CD4-positive, CD25-positive, alpha-beta regulatory T cell (primary cell): ENCODE measurements around the gene GJB5. TPM values are rescaled to one million over a fixed set of nuclear protein-coding genes. Genes with fewer than 3 reads are reported as not detected.
"Not testable (repeated sequence)": the region's sequence is repeated elsewhere in the genome, so short reads cannot be mapped to it uniquely, and the experiment has no call there.

Source experiments
- ATAC-seq, 2 donors: fragments of 150-1000 bp; cut with Tn5 transposase; one replicate each; pipeline ENCODE4 v1.10.0; 2021; ENCODE audit warnings: low read depth in 2 of 2, moderate number of reproducible peaks in 2 of 2, moderate library complexity in 1 of 2
- DNase-seq, 3 donors: peaks; one replicate each; pipeline versions ENCODE4 v3.0.0 to v3.0.0-alpha.2; 2012 to 2022; ENCODE audit warnings: mixed read lengths in 1 of 3
- H3K27ac ChIP-seq: one replicate; pipeline ENCODE4 v1.7.0; 2013; ENCODE audit warnings: mild to moderate bottlenecking, low read length; ENCODE audit not compliant: insufficient read depth, poor library complexity, severe bottlenecking
- H3K27me3 ChIP-seq: one replicate; pipeline ENCODE4 v1.7.0; 2013; ENCODE audit warnings: low read length; ENCODE audit not compliant: control insufficient read depth, insufficient read depth
- H3K36me3 ChIP-seq: one replicate; pipeline ENCODE4 v1.7.0; 2013; ENCODE audit warnings: mild to moderate bottlenecking, low read length, moderate library complexity; ENCODE audit not compliant: control insufficient read depth, insufficient read depth
- H3K4me1 ChIP-seq: 2 replicates; pipeline ENCODE4 v1.7.0; 2013; ENCODE audit warnings: mild to moderate bottlenecking, low read length; ENCODE audit not compliant: insufficient read depth, control insufficient read depth, poor library complexity, severe bottlenecking
- H3K4me3 ChIP-seq: one replicate; pipeline ENCODE4 v1.7.0; 2013; ENCODE audit warnings: low read depth, mild to moderate bottlenecking, low read length, moderate library complexity
- H3K9me3 ChIP-seq, 2 experiments: 1 replicate in 1 of 2; 2 replicates in 1 of 2; pipeline ENCODE4 v1.7.0; 2013; ENCODE audit warnings: low read length in 2 of 2, mild to moderate bottlenecking in 1 of 2, moderate library complexity in 1 of 2; ENCODE audit not compliant: control insufficient read depth in 2 of 2
- H3K27ac Mint-ChIP-seq, 3 donors: one replicate each; pipeline ENCODE4 v1.8.0; 2020 to 2022; ENCODE audit warnings: mild to moderate bottlenecking in 3 of 3, mixed read lengths in 3 of 3, moderate library complexity in 2 of 3
- H3K27me3 Mint-ChIP-seq: one replicate; pipeline ENCODE4 v1.8.0; 2022; ENCODE audit warnings: mild to moderate bottlenecking, mixed read lengths
- H3K36me3 Mint-ChIP-seq: one replicate; pipeline ENCODE4 v1.8.0; 2020; ENCODE audit warnings: mixed read lengths
- H3K4me1 Mint-ChIP-seq, 4 donors: one replicate each; pipeline ENCODE4 v1.8.0; 2020 to 2022; ENCODE audit warnings: mixed read lengths in 4 of 4, mild to moderate bottlenecking in 1 of 4
- H3K4me3 Mint-ChIP-seq, 4 donors: one replicate each; pipeline ENCODE4 v1.8.0; 2020 to 2022; ENCODE audit warnings: mild to moderate bottlenecking in 4 of 4, mixed read lengths in 4 of 4, moderate library complexity in 3 of 4
- H3K9me3 Mint-ChIP-seq, 7 donors: one replicate each; pipeline ENCODE4 v1.8.0; 2020 to 2022; ENCODE audit warnings: mixed read lengths in 7 of 7, mild to moderate bottlenecking in 3 of 7, moderate library complexity in 2 of 7
- polyA plus RNA-seq, 4 donors: library from polyadenylated mRNA; unstranded; fragments of 300-500 nt; fragmentation: Illumina TruSeq; gene quantifications; one replicate each; pipeline ENCODE4 v1.2.3, GENCODE V29; 2021
- total RNA-seq: library from RNA; stranded (reverse); gene quantifications from one replicate; pipeline ENCODE4 v1.2.3, GENCODE V29; 2022

GJB5 gene
- total and polyA plus RNA-seq, 5 donors from 2014 or later = 0.13 TPM; not detected in 4

DNA sequence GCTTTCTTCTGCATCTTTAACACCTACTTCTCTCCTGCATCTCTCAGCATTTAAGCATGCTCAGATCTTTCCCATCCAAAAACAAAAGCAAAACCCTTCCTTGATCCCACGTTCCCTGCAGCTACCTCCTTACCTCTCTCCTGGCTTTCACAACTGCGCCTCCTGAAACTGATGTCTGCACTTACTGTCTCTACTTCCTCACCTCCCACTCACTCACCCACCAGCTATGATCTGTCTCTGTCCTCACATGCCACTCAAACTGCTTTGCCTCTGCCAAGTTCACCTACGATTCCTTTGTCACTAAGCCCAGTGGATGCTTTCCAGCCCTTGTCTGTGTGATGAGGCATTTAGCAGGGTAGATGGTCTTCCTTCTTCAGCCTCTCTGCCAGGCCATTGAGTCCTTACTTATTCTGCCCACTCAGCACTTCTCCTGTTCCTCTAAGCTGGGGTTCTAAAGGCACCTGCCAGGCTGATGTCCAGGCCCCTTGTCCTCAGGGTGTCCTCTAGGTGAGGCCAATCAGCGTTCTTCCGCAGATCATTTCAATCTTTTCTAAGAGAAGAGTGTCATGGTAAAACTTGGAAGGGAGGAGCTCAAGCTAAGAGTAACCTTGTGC, 16.2 kb downstream of the GJB5 start:
- Mint-ChIP-seq H3K4me3 (no peak overlapping the region), H3K36me3 (no peaks in the 10 kb centered on the region), H3K9me3 (peaks cover 0 to 2% (median 0%) of the 10 kb centered on the region in 7 donors), H3K27ac (no peak overlapping the region), H3K4me1 (no peaks in the 10 kb centered on the region), H3K27me3 (no peaks in the 10 kb centered on the region)
- Histone ChIP-seq H3K4me3 (no peak overlapping the region), H3K27ac (no peak overlapping the region), H3K27me3 (no peaks in the 10 kb centered on the region), H3K4me1 (no peaks in the 10 kb centered on the region), H3K36me3 (no peaks in the 10 kb centered on the region), H3K9me3 (no peaks in the 10 kb centered on the region)
- ATAC-seq (no peak), DNase-seq (no peak)

DNA sequence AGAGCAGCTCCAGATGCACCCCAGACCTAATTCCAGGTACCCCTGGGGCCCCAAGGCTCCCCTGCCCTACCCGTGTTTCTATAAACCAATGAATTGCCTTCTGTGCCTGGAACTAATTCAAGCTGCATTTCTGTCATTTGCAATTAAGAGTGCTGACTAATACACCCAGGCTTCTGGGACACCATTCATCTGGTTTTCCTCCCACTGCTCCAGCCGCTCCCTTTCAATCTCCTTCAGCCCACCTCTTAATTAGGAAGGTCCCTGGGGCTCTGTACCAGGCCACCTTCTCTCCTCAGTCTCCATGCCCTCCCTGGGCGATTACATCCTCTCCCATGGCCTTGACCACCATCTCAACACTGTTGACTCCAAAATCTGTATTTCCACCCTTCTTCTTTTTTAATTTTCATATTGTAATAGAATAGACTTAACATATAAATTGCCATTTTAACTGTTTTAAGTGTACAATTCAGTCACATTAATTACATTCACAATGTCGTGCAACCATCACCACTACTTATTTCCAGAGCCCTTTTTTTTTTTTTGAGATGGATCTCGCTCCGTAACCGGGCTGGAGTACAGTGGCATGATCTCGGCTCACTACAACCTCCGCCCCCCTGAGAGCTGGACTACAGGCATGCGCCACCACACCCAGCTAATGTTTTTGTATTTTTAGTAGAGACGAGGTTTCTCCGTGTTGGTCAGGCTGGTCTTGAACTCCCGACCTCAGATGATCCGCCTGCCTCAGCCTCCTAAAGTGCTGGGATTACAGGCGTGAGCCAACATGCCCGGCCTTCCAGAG, 16.9 kb downstream of the GJB5 start:
- H3K27ac Mint-ChIP-seq = no peak overlapping the region
- Histone ChIP-seq H3K4me3 (no peak overlapping the region), H3K27me3 (no peaks in the 10 kb centered on the region), H3K27ac (no peak overlapping the region), H3K9me3 (no peaks in the 10 kb centered on the region), H3K36me3 (no peaks in the 10 kb centered on the region), H3K4me1 (no peaks in the 10 kb centered on the region)
- no peaks in the 10 kb centered on the region for H3K4me1 Mint-ChIP-seq
- no peak for ATAC-seq
- no peaks in the 10 kb centered on the region for H3K27me3 Mint-ChIP-seq
- H3K4me3 Mint-ChIP-seq = no peak overlapping the region
- no peak for DNase-seq
- no peaks in the 10 kb centered on the region for H3K36me3 Mint-ChIP-seq
- peaks cover 0 to 2% (median 0%) of the 10 kb centered on the region in 7 donors for H3K9me3 Mint-ChIP-seq

DNA sequence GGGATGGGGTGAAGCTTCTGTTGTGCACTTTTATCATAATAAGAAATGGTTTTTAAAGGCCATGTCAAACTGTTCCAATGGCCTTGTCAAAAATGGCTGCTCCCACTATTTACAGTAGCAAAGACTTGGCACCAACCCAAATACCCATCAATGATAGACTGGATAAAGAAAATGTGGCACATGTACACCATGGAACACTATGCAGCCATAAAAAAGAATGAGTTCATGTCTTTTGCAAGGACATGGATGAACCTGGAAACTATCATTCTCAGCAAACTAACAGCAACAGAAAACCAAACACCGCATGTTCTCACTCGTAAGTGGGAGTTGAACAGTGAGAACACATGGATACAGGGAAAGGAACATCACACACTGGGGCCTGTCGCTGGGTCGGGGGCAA, 18.3 kb downstream of the GJB5 start:
- not testable (repeated sequence) for H3K36me3 ChIP-seq, H3K9me3 Mint-ChIP-seq, H3K27ac Mint-ChIP-seq, H3K4me1 ChIP-seq, H3K9me3 ChIP-seq, H3K4me1 Mint-ChIP-seq, H3K4me3 ChIP-seq, H3K27me3 Mint-ChIP-seq, DNase-seq, ATAC-seq, H3K4me3 Mint-ChIP-seq, H3K27ac ChIP-seq, H3K36me3 Mint-ChIP-seq, H3K27me3 ChIP-seq

DNA sequence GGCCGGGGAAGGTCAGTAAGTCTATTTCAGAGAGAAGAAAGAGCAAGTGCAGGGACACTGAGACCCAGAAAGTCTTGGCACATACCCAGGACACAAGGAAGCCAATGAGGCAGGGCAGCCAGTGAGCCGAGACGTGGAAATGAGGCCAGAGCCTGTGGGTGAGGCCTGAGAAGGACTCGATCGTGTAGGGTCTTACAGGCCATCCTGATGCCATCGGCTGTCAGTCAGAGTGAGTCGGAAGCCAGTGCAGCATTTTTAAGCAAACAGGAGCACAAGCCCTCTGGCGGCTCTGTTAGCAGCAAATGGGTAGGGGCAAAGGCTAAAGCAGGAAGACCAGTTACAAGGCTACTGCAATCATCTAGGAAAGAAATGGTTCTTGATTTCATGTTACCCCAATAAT, 20.1 kb downstream of the GJB5 start:
- Mint-ChIP-seq H3K9me3 (peaks cover 0 to 2% (median 0%) of the 10 kb centered on the region in 7 donors), H3K27me3 (peaks cover 15% of the 10 kb centered on the region), H3K4me1 (no peaks in the 10 kb centered on the region), H3K27ac (no peak overlapping the region), H3K36me3 (no peaks in the 10 kb centered on the region), H3K4me3 (no peak overlapping the region)
- H3K4me1 ChIP-seq = no peaks in the 10 kb centered on the region
- H3K36me3 ChIP-seq = no peaks in the 10 kb centered on the region
- H3K27ac ChIP-seq = no peak overlapping the region
- peaks cover 8% of the 10 kb centered on the region for H3K27me3 ChIP-seq
- H3K9me3 ChIP-seq = no peaks in the 10 kb centered on the region
- DNase-seq = no peak
- no peak overlapping the region for H3K4me3 ChIP-seq
- no peak for ATAC-seq

DNA sequence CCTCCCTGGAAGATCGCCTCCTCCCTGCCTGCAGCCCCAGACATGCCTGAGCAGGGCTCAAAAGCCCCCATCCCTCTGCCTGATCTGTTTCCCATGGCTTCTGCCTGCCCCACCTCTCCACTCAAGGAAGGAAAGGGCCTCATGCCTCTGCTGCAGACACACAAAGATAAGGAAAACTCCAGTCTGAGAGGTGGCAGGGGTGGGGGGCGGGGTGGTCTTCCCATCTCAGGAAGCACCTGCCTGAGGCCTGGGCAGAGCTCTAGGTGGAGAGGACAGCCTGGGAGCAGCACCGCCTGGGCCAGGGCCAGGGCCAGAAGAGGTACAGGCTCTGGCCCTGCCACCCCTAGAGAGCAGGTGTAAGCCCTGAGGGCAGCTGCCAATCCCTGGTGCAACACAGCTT, 22.1 kb downstream of the GJB5 start:
- Mint-ChIP-seq H3K9me3 (no peaks in the 10 kb centered on the region), H3K4me1 (no peaks in the 10 kb centered on the region), H3K27me3 (peaks cover 26% of the 10 kb centered on the region), H3K36me3 (no peaks in the 10 kb centered on the region), H3K27ac (no peak overlapping the region), H3K4me3 (no peak overlapping the region)
- ATAC-seq (no peak), DNase-seq (no peak)
- no peak overlapping the region for H3K27ac ChIP-seq
- peaks cover 9% of the 10 kb centered on the region for H3K4me1 ChIP-seq
- no peak overlapping the region for H3K4me3 ChIP-seq
- no peaks in the 10 kb centered on the region for H3K9me3 ChIP-seq
- H3K27me3 ChIP-seq = peaks cover 10% of the 10 kb centered on the region
- no peaks in the 10 kb centered on the region for H3K36me3 ChIP-seq

DNA sequence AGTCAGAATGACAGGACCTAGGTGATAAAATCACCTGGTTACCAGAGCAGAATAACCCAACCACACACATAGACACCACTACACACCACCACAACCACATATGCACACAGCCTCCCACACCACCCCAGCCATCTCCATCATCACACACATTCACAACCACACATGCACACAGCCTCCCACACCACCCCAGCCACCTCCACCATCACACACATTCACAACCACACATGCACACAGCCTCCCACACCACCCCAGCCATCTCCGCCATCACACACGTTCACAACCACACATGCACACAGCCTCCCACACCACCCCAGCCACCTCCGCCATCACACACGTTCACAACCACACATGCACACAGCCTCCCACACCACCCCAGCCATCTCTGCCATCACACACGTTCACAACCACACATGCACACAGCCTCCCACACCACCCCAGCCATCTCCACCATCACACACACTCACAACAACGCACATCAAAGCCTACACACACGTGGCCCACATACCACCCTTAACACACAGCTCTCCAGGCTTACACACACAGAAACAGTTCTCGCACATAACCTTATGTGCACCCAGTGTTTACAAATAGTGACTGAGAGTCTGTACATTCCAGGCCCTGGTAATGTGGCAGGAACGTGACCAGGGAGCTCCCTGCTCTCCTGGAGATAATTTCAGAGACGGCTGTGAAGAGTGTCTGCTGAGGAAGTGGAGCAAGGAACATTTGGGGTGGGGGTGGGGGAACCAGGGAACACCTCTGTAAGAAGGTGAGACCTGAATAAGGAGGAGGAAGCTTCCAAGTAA, 22.9 kb downstream of the GJB5 start:
- Histone ChIP-seq H3K27me3 (peaks cover 13% of the 10 kb centered on the region), H3K9me3 (no peaks in the 10 kb centered on the region), H3K4me3 (no peak overlapping the region), H3K27ac (no peak overlapping the region), H3K36me3 (no peaks in the 10 kb centered on the region), H3K4me1 (peaks cover 9% of the 10 kb centered on the region)
- DNase-seq (no peak), ATAC-seq (no peak)
- H3K9me3 Mint-ChIP-seq = no peaks in the 10 kb centered on the region
- no peak overlapping the region for H3K27ac Mint-ChIP-seq
- no peaks in the 10 kb centered on the region for H3K36me3 Mint-ChIP-seq
- peaks cover 28% of the 10 kb centered on the region for H3K27me3 Mint-ChIP-seq
- H3K4me1 Mint-ChIP-seq = no peaks in the 10 kb centered on the region
- no peak overlapping the region for H3K4me3 Mint-ChIP-seq

DNA sequence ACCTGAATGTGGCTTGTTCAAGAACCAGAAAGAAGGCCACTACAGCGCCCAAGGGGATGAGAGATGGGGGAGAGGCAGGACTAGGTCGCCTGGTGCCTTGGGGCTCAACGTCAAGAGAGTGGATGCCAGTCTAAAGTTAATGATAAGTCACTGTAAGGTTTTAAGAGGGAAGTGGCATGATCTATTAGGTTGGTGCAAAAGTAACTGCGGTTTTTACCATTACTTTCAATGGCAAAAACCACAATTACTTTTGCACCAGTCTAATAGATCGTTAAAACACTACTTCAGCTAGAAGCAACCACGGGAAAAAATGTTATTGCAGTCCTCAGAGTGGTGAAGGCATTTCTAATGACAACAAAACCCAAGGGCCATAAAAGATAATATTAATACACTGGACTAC, 23.5 kb downstream of the GJB5 start:
- Histone ChIP-seq H3K4me1 (peaks cover 9% of the 10 kb centered on the region), H3K4me3 (no peak overlapping the region), H3K9me3 (no peaks in the 10 kb centered on the region), H3K27ac (no peak overlapping the region), H3K27me3 (peaks cover 13% of the 10 kb centered on the region), H3K36me3 (no peaks in the 10 kb centered on the region)
- ATAC-seq (no peak), DNase-seq (no peak)
- no peaks in the 10 kb centered on the region for H3K4me1 Mint-ChIP-seq
- H3K4me3 Mint-ChIP-seq = no peak overlapping the region
- H3K27me3 Mint-ChIP-seq = peaks cover 35% of the 10 kb centered on the region
- no peaks in the 10 kb centered on the region for H3K9me3 Mint-ChIP-seq
- H3K36me3 Mint-ChIP-seq = no peaks in the 10 kb centered on the region
- H3K27ac Mint-ChIP-seq = no peak overlapping the region
